Activated CD8-positive, alpha-beta memory T cell treated with anti-CD3 and anti-CD28 coated beads, Interleukin-2, amount 10 ng/mL, durations not matched to agents 7 days and 5 days (primary cell): ENCODE results near the gene POLR2B. TPM values are rescaled to one million over a fixed set of nuclear protein-coding genes. Genes with fewer than 3 reads are reported as not detected.

ENCODE experiments used
- ATAC-seq: fragments of 150-1000 bp; cut with Tn5 transposase; one replicate; pipeline ENCODE4 v1.10.0; 2021; ENCODE audit warnings: moderate library complexity
- CTCF ChIA-PET: fragments of 350-600 bp; sonication (Branson Sonifier 250); formaldehyde crosslinking; loops from one replicate; lab custom pipeline; 2021; ENCODE audit warnings: antibody characterized with exemption; lab: Charles Lee
- DNase-seq: peaks from one replicate; pipeline ENCODE4 v3.0.0-alpha.2; 2020
- H3K27ac Mint-ChIP-seq: one replicate; pipeline ENCODE4 v1.8.0; 2021; ENCODE audit warnings: mild to moderate bottlenecking, mixed read lengths
- H3K27me3 Mint-ChIP-seq: one replicate; pipeline ENCODE4 v1.8.0; 2021; ENCODE audit warnings: mixed read lengths
- H3K36me3 Mint-ChIP-seq: one replicate; pipeline ENCODE4 v1.8.0; 2021; ENCODE audit warnings: mild to moderate bottlenecking, mixed read lengths
- H3K4me1 Mint-ChIP-seq: one replicate; pipeline ENCODE4 v1.8.0; 2021; ENCODE audit warnings: mixed read lengths
- H3K4me3 Mint-ChIP-seq: one replicate; pipeline ENCODE4 v1.8.0; 2021; ENCODE audit warnings: mild to moderate bottlenecking, moderate library complexity, mixed read lengths
- H3K9me3 Mint-ChIP-seq: one replicate; pipeline ENCODE4 v1.8.0; 2022; ENCODE audit warnings: low read depth, mixed read lengths
- total RNA-seq, 2 experiments: library from RNA; stranded (reverse); gene quantifications; one replicate each; pipeline ENCODE4 v1.2.3, GENCODE V29; 2021

POLR2B gene
- total RNA-seq, 2 experiments from 2014 or later, result 121 to 137 TPM

- no peaks in the 10 kb centered on the region for H3K9me3 Mint-ChIP-seq
- no peak overlapping the region for H3K4me3 Mint-ChIP-seq
- no peaks in the 10 kb centered on the region for H3K4me1 Mint-ChIP-seq
- H3K36me3 Mint-ChIP-seq, result no peaks in the 10 kb centered on the region
- no peak overlapping the region for H3K27ac Mint-ChIP-seq
- no peak for DNase-seq
- CTCF ChIA-PET, result interaction anchor here (0.5 kb wide), 1 partner anchor 607 kb away, joined by 3 read pairs; no protein-coding TSS in a partner anchor
- ATAC-seq, result no peak
- peaks cover 21% of the 10 kb centered on the region for H3K27me3 Mint-ChIP-seq
Measured at GRCh38 chr4:57065730-57066482, 87.2 kb downstream of the POLR2B start.

GRCh38 chr4:57068237-57068981 is 89.7 kb downstream of the POLR2B start:
- CTCF ChIA-PET, result no interaction called here
- ATAC-seq (no peak), DNase-seq (no peak)
- Mint-ChIP-seq H3K4me3 (no peak overlapping the region), H3K4me1 (no peaks in the 10 kb centered on the region), H3K9me3 (no peaks in the 10 kb centered on the region), H3K36me3 (no peaks in the 10 kb centered on the region), H3K27me3 (peaks cover 11% of the 10 kb centered on the region), H3K27ac (no peak overlapping the region)

- no peaks in the 10 kb centered on the region for H3K4me1 Mint-ChIP-seq
- H3K36me3 Mint-ChIP-seq, result no peaks in the 10 kb centered on the region
- no peak overlapping the region for H3K27ac Mint-ChIP-seq
- CTCF ChIA-PET, result no interaction called here
- peaks cover 17% of the 10 kb centered on the region for H3K27me3 Mint-ChIP-seq
- no peaks in the 10 kb centered on the region for H3K9me3 Mint-ChIP-seq
- DNase-seq (no peak), ATAC-seq (no peak)
- H3K4me3 Mint-ChIP-seq, result no peak overlapping the region
Measured at GRCh38 chr4:57070461-57070860, 91.8 kb downstream of the POLR2B start.

- H3K27me3 Mint-ChIP-seq, result peaks cover 22% of the 10 kb centered on the region
- H3K4me1 Mint-ChIP-seq, result no peaks in the 10 kb centered on the region
- no peak overlapping the region for H3K27ac Mint-ChIP-seq
- no peaks in the 10 kb centered on the region for H3K36me3 Mint-ChIP-seq
- CTCF ChIA-PET, result no interaction called here
- DNase-seq (no peak), ATAC-seq (no peak)
- no peaks in the 10 kb centered on the region for H3K9me3 Mint-ChIP-seq
- no peak overlapping the region for H3K4me3 Mint-ChIP-seq
Measured at GRCh38 chr4:57071326-57071725, 92.6 kb downstream of the POLR2B start.

- DNase-seq, result no peak
- H3K9me3 Mint-ChIP-seq, result no peaks in the 10 kb centered on the region
- CTCF ChIA-PET, result no interaction called here
- H3K36me3 Mint-ChIP-seq, result no peaks in the 10 kb centered on the region
- no peak overlapping the region for H3K27ac Mint-ChIP-seq
- no peak overlapping the region for H3K4me3 Mint-ChIP-seq
- ATAC-seq, result no peak
- H3K27me3 Mint-ChIP-seq, result peaks cover 30% of the 10 kb centered on the region
- H3K4me1 Mint-ChIP-seq, result no peaks in the 10 kb centered on the region
Measured at GRCh38 chr4:57073559-57073958, 94.9 kb downstream of the POLR2B start.

GRCh38 chr4:57074744-57075143 is 96.0 kb downstream of the POLR2B start:
- CTCF ChIA-PET, result no interaction called here

GRCh38 chr4:57075367-57075766 is 96.7 kb downstream of the POLR2B start:
- no peaks in the 10 kb centered on the region for H3K9me3 Mint-ChIP-seq
- H3K27ac Mint-ChIP-seq, result no peak overlapping the region
- no peaks in the 10 kb centered on the region for H3K36me3 Mint-ChIP-seq
- no peak for ATAC-seq
- H3K4me1 Mint-ChIP-seq, result no peaks in the 10 kb centered on the region
- no peak for DNase-seq
- H3K27me3 Mint-ChIP-seq, result peaks cover 31% of the 10 kb centered on the region
- CTCF ChIA-PET, result no interaction called here
- H3K4me3 Mint-ChIP-seq, result no peak overlapping the region

More at GRCh38 chr4:57074744-57075143, 96.0 kb downstream of the POLR2B start:
- H3K4me1 Mint-ChIP-seq, result no peaks in the 10 kb centered on the region
- no peaks in the 10 kb centered on the region for H3K36me3 Mint-ChIP-seq
- H3K9me3 Mint-ChIP-seq, result no peaks in the 10 kb centered on the region
- H3K4me3 Mint-ChIP-seq, result no peak overlapping the region
- ATAC-seq (no peak), DNase-seq (no peak)
- H3K27me3 Mint-ChIP-seq, result peaks cover 33% of the 10 kb centered on the region
- H3K27ac Mint-ChIP-seq, result no peak overlapping the region

- no peak overlapping the region for H3K27ac Mint-ChIP-seq
- peaks cover 35% of the 10 kb centered on the region for H3K27me3 Mint-ChIP-seq
- no peak overlapping the region for H3K4me3 Mint-ChIP-seq
- H3K36me3 Mint-ChIP-seq, result no peaks in the 10 kb centered on the region
- CTCF ChIA-PET, result no interaction called here
- no peaks in the 10 kb centered on the region for H3K9me3 Mint-ChIP-seq
- no peak for ATAC-seq
- DNase-seq, result no peak
- H3K4me1 Mint-ChIP-seq, result no peaks in the 10 kb centered on the region
Measured at GRCh38 chr4:57076646-57077045, 98.0 kb downstream of the POLR2B start.

- H3K9me3 Mint-ChIP-seq, result no peaks in the 10 kb centered on the region
- no peak for ATAC-seq
- H3K36me3 Mint-ChIP-seq, result no peaks in the 10 kb centered on the region
- no peak overlapping the region for H3K27ac Mint-ChIP-seq
- CTCF ChIA-PET, result no interaction called here
- H3K27me3 Mint-ChIP-seq, result peaks cover 37% of the 10 kb centered on the region
- DNase-seq, result no peak
- no peak overlapping the region for H3K4me3 Mint-ChIP-seq
- H3K4me1 Mint-ChIP-seq, result no peaks in the 10 kb centered on the region
Measured at GRCh38 chr4:57077550-57078343, 99.1 kb downstream of the POLR2B start.

- Mint-ChIP-seq H3K4me1 (no peaks in the 10 kb centered on the region), H3K9me3 (no peaks in the 10 kb centered on the region), H3K36me3 (no peaks in the 10 kb centered on the region), H3K4me3 (no peak overlapping the region), H3K27me3 (peaks cover 39% of the 10 kb centered on the region), H3K27ac (no peak overlapping the region)
- ATAC-seq, result no peak
- DNase-seq, result no peak
- CTCF ChIA-PET, result no interaction called here
Measured at GRCh38 chr4:57078685-57079521, 100.2 kb downstream of the POLR2B start.
